HK-2 (cell line): ENCODE data around the gene TUFT1.
A peak's percentile ranks its signal among the peaks of the same experiment; 100 is the strongest.
"Not testable (repeated sequence)": the region's sequence is repeated elsewhere in the genome, so short reads cannot be mapped to it uniquely, and the experiment has no call there.

Source experiments
- DNase-seq: peaks from one replicate; pipeline ENCODE4 v3.0.0-alpha.2; 2018; ENCODE audit not compliant: unreplicated experiment

Gene TUFT1

GRCh38 chr1:151579436-151580225 is 39.5 kb downstream of the TUFT1 start:
- DNase-seq = no peak

- DNase-seq = no peak
Observed at GRCh38 chr1:151581451-151581850, 41.3 kb downstream of the TUFT1 start.

- DNase-seq = no peak
Observed at GRCh38 chr1:151581921-151582320, 41.8 kb downstream of the TUFT1 start.

- DNase-seq = no peak
Observed at GRCh38 chr1:151583796-151584195, 43.7 kb downstream of the TUFT1 start.

- DNase-seq = no peak
Observed at GRCh38 chr1:151584278-151584677, 44.2 kb downstream of the TUFT1 start.

GRCh38 chr1:151584780-151585179 is 44.7 kb downstream of the TUFT1 start:
- DNase-seq = no peak

- DNase-seq = no peak
Observed at GRCh38 chr1:151585622-151586021, 45.5 kb downstream of the TUFT1 start.

GRCh38 chr1:151590961-151591360 is 50.9 kb downstream of the TUFT1 start:
- DNase-seq = no peak

GRCh38 chr1:151593730-151594129 is 53.6 kb downstream of the TUFT1 start:
- DNase-seq = no peak

- peak; percentile 70 for DNase-seq
Observed at GRCh38 chr1:151594143-151594625, 54.1 kb downstream of the TUFT1 start.

GRCh38 chr1:151596166-151596953 is 56.3 kb downstream of the TUFT1 start:
- no peak for DNase-seq

- DNase-seq = not testable (repeated sequence)
Observed at GRCh38 chr1:151602550-151602949, 62.4 kb downstream of the TUFT1 start.

- DNase-seq = no peak
Observed at GRCh38 chr1:151604291-151604690, 64.2 kb downstream of the TUFT1 start.

GRCh38 chr1:151606384-151606783 is 66.3 kb downstream of the TUFT1 start:
- no peak for DNase-seq

- no peak for DNase-seq
Observed at GRCh38 chr1:151606857-151607256, 66.7 kb downstream of the TUFT1 start.

- DNase-seq = no peak
Observed at GRCh38 chr1:151610142-151610541, 70.0 kb downstream of the TUFT1 start.

GRCh38 chr1:151611288-151611790 is 71.2 kb downstream of the TUFT1 start:
- DNase-seq = no peak

- DNase-seq = peak; percentile 92
Observed at GRCh38 chr1:151611832-151612500, 71.9 kb downstream of the TUFT1 start, which contains the start of gene SNX27. Gene SNX27 (plus strand): TSS chr1:151612050. CDS start chr1:151612202, 152 bp downstream.

GRCh38 chr1:151612501-151613281 is 72.6 kb downstream of the TUFT1 start:
- no peak for DNase-seq

- no peak for DNase-seq
Observed at GRCh38 chr1:151613282-151613780, 73.2 kb downstream of the TUFT1 start.
